H1 (cell line): ENCODE data around the gene KCND3. TPM values are rescaled to one million over a fixed set of nuclear protein-coding genes. Genes with fewer than 3 reads are reported as not detected.

Experiments used
- BCL11A ChIP-seq, 2 experiments: IDR thresholded peaks; one replicate each; pipeline ENCODE4 v1.6.1; 2011; ENCODE audit warnings: low read depth in 2 of 2, low read length in 2 of 2, mild to moderate bottlenecking in 2 of 2
- GTF2F1 ChIP-seq: IDR thresholded peaks from 2 replicates; pipeline ENCODE4 v1.6.1; 2012; ENCODE audit warnings: low read depth, low read length, improper control_type of control experiment, borderline replicate concordance
- MAFK ChIP-seq: IDR thresholded peaks from 2 replicates; pipeline ENCODE4 v1.6.1; 2012; ENCODE audit warnings: low read depth, mild to moderate bottlenecking, improper control_type of control experiment, low read length
- SIN3A ChIP-seq, 2 experiments: IDR thresholded peaks in 1 of 2; conservative IDR thresholded peaks in 1 of 2; 2 replicates each; pipeline ENCODE4 v1.6.1; 2011 to 2012; ENCODE audit warnings: low read length in 2 of 2, improper control_type of control experiment in 1 of 2, low read depth in 1 of 2, mild to moderate bottlenecking in 1 of 2
- SP2 ChIP-seq: IDR thresholded peaks from 2 replicates; pipeline ENCODE4 v1.6.1; 2012; ENCODE audit warnings: mild to moderate bottlenecking, low read length, inconsistent platforms
- TBP ChIP-seq: IDR thresholded peaks from 2 replicates; pipeline ENCODE4 v1.6.1; 2011; ENCODE audit warnings: low read depth, low read length, improper control_type of control experiment
- polyA plus RNA-seq, 7 experiments: library from polyadenylated mRNA; depleted of rRNA in 3 of 7; stranded (reverse) in 5 of 7; unstranded in 2 of 7; fragments of >200 nt in 5 of 7; fragments of 200-250 nt in 2 of 7; gene quantifications; 1 replicate in 5 of 7; 2 replicates in 1 of 7; 4 replicates in 1 of 7; pipeline versions ENCODE4 v1.2.1 to v1.2.3, GENCODE V29; 2011 to 2013; ENCODE audit warnings: missing spikeins in 2 of 7, mixed read lengths in 2 of 7
- total RNA-seq: library from RNA; stranded (reverse); fragmentation: NEBNext Ultra II Directional; extraction: Animal tissue kit (Norgen Biotek cat#: 25700); gene quantifications from 2 replicates; pipeline ENCODE4 v1.2.1, GENCODE V29; 2021
- TF ChIP-seq, protein P1 (sequence below): IDR thresholded peaks from 2 replicates; pipeline ENCODE4 v1.6.1; 2012; ENCODE audit warnings: inconsistent platforms
- TF ChIP-seq, protein P2 (sequence below): fragments of 300-600 bp; sonication (generic); IDR thresholded peaks from 2 replicates; pipeline ENCODE4 v1.7.1; 2012; ENCODE audit warnings: low read length, moderate library complexity, mild to moderate bottlenecking, inconsistent platforms; ENCODE audit not compliant: insufficient replicate concordance

Gene KCND3
- total and polyA plus RNA-seq, 2 of the 8 experiments (the other 6 are each of a cell fraction or from before 2014, with no cell fraction given) = 0.14 to 0.48 TPM

DNA sequence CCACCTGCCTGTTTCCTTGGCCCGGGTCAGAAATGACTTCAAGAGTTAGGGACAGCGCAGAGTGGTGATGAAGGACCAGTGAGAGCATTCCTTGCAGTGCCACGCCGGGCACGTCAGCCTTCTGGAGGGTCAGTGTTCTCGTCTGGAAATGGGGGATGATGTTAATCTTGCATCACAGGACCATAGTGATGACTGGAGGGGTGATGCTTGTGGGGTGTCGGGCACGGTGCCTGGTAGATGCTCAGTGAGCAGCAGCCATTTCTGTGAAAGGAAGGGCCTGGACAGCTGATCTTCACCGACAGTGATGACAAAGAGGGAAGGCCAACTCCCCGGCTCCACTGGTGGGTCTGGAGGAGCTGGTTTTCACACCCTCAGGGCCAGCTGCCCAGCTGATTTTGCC is 177.6 kb downstream of the KCND3 start (continued):
- TF ChIP-seq BCL11A (IDR thresholded peaks at IDR 0.05; ENCODE audit: low read depth in 2 of 2, low read length in 2 of 2) = no peak
- TF ChIP-seq, protein P1, sequence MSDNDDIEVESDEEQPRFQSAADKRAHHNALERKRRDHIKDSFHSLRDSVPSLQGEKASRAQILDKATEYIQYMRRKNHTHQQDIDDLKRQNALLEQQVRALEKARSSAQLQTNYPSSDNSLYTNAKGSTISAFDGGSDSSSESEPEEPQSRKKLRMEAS = no peak
- TF ChIP-seq SP2 = no peak
- TF ChIP-seq SIN3A (conservative IDR thresholded peaks at IDR 0.05 in 1 of 2, IDR thresholded peaks at IDR 0.05 in 1 of 2; ENCODE audit: low read depth in 1 of 2, low read length in 2 of 2) = no peak
- TF ChIP-seq TBP = no peak
- TF ChIP-seq, protein P2, sequence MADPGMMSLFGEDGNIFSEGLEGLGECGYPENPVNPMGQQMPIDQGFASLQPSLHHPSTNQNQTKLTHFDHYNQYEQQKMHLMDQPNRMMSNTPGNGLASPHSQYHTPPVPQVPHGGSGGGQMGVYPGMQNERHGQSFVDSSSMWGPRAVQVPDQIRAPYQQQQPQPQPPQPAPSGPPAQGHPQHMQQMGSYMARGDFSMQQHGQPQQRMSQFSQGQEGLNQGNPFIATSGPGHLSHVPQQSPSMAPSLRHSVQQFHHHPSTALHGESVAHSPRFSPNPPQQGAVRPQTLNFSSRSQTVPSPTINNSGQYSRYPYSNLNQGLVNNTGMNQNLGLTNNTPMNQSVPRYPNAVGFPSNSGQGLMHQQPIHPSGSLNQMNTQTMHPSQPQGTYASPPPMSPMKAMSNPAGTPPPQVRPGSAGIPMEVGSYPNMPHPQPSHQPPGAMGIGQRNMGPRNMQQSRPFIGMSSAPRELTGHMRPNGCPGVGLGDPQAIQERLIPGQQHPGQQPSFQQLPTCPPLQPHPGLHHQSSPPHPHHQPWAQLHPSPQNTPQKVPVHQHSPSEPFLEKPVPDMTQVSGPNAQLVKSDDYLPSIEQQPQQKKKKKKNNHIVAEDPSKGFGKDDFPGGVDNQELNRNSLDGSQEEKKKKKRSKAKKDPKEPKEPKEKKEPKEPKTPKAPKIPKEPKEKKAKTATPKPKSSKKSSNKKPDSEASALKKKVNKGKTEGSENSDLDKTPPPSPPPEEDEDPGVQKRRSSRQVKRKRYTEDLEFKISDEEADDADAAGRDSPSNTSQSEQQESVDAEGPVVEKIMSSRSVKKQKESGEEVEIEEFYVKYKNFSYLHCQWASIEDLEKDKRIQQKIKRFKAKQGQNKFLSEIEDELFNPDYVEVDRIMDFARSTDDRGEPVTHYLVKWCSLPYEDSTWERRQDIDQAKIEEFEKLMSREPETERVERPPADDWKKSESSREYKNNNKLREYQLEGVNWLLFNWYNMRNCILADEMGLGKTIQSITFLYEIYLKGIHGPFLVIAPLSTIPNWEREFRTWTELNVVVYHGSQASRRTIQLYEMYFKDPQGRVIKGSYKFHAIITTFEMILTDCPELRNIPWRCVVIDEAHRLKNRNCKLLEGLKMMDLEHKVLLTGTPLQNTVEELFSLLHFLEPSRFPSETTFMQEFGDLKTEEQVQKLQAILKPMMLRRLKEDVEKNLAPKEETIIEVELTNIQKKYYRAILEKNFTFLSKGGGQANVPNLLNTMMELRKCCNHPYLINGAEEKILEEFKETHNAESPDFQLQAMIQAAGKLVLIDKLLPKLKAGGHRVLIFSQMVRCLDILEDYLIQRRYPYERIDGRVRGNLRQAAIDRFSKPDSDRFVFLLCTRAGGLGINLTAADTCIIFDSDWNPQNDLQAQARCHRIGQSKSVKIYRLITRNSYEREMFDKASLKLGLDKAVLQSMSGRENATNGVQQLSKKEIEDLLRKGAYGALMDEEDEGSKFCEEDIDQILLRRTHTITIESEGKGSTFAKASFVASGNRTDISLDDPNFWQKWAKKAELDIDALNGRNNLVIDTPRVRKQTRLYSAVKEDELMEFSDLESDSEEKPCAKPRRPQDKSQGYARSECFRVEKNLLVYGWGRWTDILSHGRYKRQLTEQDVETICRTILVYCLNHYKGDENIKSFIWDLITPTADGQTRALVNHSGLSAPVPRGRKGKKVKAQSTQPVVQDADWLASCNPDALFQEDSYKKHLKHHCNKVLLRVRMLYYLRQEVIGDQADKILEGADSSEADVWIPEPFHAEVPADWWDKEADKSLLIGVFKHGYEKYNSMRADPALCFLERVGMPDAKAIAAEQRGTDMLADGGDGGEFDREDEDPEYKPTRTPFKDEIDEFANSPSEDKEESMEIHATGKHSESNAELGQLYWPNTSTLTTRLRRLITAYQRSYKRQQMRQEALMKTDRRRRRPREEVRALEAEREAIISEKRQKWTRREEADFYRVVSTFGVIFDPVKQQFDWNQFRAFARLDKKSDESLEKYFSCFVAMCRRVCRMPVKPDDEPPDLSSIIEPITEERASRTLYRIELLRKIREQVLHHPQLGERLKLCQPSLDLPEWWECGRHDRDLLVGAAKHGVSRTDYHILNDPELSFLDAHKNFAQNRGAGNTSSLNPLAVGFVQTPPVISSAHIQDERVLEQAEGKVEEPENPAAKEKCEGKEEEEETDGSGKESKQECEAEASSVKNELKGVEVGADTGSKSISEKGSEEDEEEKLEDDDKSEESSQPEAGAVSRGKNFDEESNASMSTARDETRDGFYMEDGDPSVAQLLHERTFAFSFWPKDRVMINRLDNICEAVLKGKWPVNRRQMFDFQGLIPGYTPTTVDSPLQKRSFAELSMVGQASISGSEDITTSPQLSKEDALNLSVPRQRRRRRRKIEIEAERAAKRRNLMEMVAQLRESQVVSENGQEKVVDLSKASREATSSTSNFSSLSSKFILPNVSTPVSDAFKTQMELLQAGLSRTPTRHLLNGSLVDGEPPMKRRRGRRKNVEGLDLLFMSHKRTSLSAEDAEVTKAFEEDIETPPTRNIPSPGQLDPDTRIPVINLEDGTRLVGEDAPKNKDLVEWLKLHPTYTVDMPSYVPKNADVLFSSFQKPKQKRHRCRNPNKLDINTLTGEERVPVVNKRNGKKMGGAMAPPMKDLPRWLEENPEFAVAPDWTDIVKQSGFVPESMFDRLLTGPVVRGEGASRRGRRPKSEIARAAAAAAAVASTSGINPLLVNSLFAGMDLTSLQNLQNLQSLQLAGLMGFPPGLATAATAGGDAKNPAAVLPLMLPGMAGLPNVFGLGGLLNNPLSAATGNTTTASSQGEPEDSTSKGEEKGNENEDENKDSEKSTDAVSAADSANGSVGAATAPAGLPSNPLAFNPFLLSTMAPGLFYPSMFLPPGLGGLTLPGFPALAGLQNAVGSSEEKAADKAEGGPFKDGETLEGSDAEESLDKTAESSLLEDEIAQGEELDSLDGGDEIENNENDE = no peak
- TF ChIP-seq MAFK = no peak
- no peak for TF ChIP-seq GTF2F1
